ENCODE measurements around the gene RNF130. TPM values are rescaled to one million over a fixed set of nuclear protein-coding genes. Genes with fewer than 3 reads are reported as not detected.
A peak's percentile ranks its signal among the peaks of the same experiment; 100 is the strongest.

Gene RNF130
- total and polyA plus RNA-seq, 4 donors: 24.9 to 93.1 (median 51.4) TPM

DNA sequence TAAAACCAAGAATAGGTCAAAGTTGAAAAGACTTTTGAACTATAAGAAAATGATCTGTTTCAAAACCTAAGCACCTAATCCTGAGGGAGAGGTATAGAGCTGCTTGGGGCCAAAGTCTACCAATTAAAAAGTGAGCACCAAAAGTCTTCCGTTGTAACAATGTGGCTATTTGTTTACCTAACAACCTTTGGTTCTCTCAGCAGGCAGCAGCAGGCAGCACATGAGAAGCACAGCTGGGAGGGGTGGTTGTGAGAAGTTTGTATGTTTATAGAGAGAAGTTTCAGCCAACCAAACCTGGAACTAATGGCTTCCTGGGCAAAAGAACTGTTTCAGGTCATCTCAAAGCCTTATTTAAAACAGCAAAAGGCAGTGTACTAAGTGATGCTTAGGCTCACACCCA, 104.1 kb downstream of the RNF130 start:
- Histone ChIP-seq H3K27me3 (ENCODE audit: control insufficient read depth in 4 of 4, insufficient read depth in 4 of 4, low read length in 3 of 4) (no peaks in the 10 kb centered on the region), H3K9ac (ENCODE audit: low read depth in 1 of 2, low read length in 2 of 2) (no peak overlapping the region), H3K36me3 (ENCODE audit: control insufficient read depth in 4 of 4, insufficient read depth in 3 of 4, low read depth in 1 of 4, low read length in 3 of 4) (peaks cover 1 to 27% (median 22%) of the 10 kb centered on the region in 4 donors), H3K9me3 (ENCODE audit: control insufficient read depth in 4 of 4, low read length in 3 of 4) (no peaks in the 10 kb centered on the region), H3K4me3 (ENCODE audit: low read depth in 1 of 3, low read length in 3 of 3) (no peak overlapping the region), H3K27ac (ENCODE audit: low read depth in 1 of 2, low read length in 2 of 2) (no peak overlapping the region), H3K4me1 (ENCODE audit: control insufficient read depth in 4 of 4, insufficient read depth in 4 of 4, low read length in 3 of 4) (peaks cover 2 to 17% (median 15%) of the 10 kb centered on the region in 4 donors)
- WGBS: 19% methylated on average over 1 of the region's 1 CpG
- no peak for DNase-seq (ENCODE audit: low spot score)
- no peak for TF ChIP-seq FOXA2 (IDR thresholded peaks at IDR 0.05)
- TF ChIP-seq, protein P1, sequence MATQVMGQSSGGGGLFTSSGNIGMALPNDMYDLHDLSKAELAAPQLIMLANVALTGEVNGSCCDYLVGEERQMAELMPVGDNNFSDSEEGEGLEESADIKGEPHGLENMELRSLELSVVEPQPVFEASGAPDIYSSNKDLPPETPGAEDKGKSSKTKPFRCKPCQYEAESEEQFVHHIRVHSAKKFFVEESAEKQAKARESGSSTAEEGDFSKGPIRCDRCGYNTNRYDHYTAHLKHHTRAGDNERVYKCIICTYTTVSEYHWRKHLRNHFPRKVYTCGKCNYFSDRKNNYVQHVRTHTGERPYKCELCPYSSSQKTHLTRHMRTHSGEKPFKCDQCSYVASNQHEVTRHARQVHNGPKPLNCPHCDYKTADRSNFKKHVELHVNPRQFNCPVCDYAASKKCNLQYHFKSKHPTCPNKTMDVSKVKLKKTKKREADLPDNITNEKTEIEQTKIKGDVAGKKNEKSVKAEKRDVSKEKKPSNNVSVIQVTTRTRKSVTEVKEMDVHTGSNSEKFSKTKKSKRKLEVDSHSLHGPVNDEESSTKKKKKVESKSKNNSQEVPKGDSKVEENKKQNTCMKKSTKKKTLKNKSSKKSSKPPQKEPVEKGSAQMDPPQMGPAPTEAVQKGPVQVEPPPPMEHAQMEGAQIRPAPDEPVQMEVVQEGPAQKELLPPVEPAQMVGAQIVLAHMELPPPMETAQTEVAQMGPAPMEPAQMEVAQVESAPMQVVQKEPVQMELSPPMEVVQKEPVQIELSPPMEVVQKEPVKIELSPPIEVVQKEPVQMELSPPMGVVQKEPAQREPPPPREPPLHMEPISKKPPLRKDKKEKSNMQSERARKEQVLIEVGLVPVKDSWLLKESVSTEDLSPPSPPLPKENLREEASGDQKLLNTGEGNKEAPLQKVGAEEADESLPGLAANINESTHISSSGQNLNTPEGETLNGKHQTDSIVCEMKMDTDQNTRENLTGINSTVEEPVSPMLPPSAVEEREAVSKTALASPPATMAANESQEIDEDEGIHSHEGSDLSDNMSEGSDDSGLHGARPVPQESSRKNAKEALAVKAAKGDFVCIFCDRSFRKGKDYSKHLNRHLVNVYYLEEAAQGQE (IDR thresholded peaks at IDR 0.05): no peak
- no peak for TF ChIP-seq GABPA (IDR thresholded peaks at IDR 0.05 in 1 of 2, conservative IDR thresholded peaks at IDR 0.05 in 1 of 2)
- peak; percentile 43 for TF ChIP-seq YY1 (IDR thresholded peaks at IDR 0.05)
- no peak for TF ChIP-seq HNF4G (IDR thresholded peaks at IDR 0.05)
- no peak for TF ChIP-seq TAF1 (conservative IDR thresholded peaks at IDR 0.05)
- peak in 1 of 2 donors; percentile 47 for TF ChIP-seq RXRA (IDR thresholded peaks at IDR 0.05)
- no peak for TF ChIP-seq NR2F2 (IDR thresholded peaks at IDR 0.05)
- TF ChIP-seq, protein P2, sequence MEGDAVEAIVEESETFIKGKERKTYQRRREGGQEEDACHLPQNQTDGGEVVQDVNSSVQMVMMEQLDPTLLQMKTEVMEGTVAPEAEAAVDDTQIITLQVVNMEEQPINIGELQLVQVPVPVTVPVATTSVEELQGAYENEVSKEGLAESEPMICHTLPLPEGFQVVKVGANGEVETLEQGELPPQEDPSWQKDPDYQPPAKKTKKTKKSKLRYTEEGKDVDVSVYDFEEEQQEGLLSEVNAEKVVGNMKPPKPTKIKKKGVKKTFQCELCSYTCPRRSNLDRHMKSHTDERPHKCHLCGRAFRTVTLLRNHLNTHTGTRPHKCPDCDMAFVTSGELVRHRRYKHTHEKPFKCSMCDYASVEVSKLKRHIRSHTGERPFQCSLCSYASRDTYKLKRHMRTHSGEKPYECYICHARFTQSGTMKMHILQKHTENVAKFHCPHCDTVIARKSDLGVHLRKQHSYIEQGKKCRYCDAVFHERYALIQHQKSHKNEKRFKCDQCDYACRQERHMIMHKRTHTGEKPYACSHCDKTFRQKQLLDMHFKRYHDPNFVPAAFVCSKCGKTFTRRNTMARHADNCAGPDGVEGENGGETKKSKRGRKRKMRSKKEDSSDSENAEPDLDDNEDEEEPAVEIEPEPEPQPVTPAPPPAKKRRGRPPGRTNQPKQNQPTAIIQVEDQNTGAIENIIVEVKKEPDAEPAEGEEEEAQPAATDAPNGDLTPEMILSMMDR (IDR thresholded peaks at IDR 0.05; ENCODE audit: low read depth, low read length, missing input control): no peak
- peak; percentile 37 to 59 for TF ChIP-seq HNF4A (conservative IDR thresholded peaks at IDR 0.05)
- no peak for TF ChIP-seq JUND (IDR thresholded peaks at IDR 0.05)
- peak; percentile 14 for TF ChIP-seq SP1 (IDR thresholded peaks at IDR 0.05)
- TF ChIP-seq, protein P3, sequence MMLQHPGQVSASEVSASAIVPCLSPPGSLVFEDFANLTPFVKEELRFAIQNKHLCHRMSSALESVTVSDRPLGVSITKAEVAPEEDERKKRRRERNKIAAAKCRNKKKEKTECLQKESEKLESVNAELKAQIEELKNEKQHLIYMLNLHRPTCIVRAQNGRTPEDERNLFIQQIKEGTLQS (IDR thresholded peaks at IDR 0.05): no peak
- TF ChIP-seq, protein P4, sequence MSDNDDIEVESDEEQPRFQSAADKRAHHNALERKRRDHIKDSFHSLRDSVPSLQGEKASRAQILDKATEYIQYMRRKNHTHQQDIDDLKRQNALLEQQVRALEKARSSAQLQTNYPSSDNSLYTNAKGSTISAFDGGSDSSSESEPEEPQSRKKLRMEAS (IDR thresholded peaks at IDR 0.05): peak; percentile 35
- peak; percentile 14 to 18 for TF ChIP-seq RAD21 (IDR thresholded peaks at IDR 0.05)
- TF ChIP-seq EGR1 (IDR thresholded peaks at IDR 0.05; ENCODE audit: low read depth in 2 of 2): no peak
- TF ChIP-seq, protein P5, sequence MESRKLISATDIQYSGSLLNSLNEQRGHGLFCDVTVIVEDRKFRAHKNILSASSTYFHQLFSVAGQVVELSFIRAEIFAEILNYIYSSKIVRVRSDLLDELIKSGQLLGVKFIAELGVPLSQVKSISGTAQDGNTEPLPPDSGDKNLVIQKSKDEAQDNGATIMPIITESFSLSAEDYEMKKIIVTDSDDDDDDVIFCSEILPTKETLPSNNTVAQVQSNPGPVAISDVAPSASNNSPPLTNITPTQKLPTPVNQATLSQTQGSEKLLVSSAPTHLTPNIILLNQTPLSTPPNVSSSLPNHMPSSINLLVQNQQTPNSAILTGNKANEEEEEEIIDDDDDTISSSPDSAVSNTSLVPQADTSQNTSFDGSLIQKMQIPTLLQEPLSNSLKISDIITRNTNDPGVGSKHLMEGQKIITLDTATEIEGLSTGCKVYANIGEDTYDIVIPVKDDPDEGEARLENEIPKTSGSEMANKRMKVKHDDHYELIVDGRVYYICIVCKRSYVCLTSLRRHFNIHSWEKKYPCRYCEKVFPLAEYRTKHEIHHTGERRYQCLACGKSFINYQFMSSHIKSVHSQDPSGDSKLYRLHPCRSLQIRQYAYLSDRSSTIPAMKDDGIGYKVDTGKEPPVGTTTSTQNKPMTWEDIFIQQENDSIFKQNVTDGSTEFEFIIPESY (IDR thresholded peaks at IDR 0.05): no peak
- TF ChIP-seq FOXA1 (IDR thresholded peaks at IDR 0.05): no peak
